ENCODE measurements around the gene ANGEL2. TPM values are rescaled to one million over a fixed set of nuclear protein-coding genes. Genes with fewer than 3 reads are reported as not detected.

The ANGEL2 gene
- total and polyA plus RNA-seq, 11 donors = 9.2 to 26.6 (median 14.5) TPM

GRCh38 chr1:212959266-212960220 lies 56.1 kb downstream of the ANGEL2 start:
- Histone ChIP-seq H3K9me3 (no peaks in the 10 kb centered on the region), H3K27me3 (no peaks in the 10 kb centered on the region), H3K4me3 (no peak overlapping the region), H3K27ac (no peak overlapping the region), H3K4me1 (no peaks in the 10 kb centered on the region), H3K36me3 (no peaks in the 10 kb centered on the region)
- 78 to 87% (median 81%) methylated on average over 16 to 18 of the region's 18 CpGs for WGBS, 4 donors
- ATAC-seq = no peak
- DNase-seq = no peak
- intact Hi-C loops (cut with DNase I) = loop anchor here in 1 of 10 donors (5.0 kb wide), 1 partner anchor 272 kb away; no protein-coding TSS in a partner anchor
- no peak for TF ChIP-seq POLR2A (IDR thresholded peaks at IDR 0.05)
- no peak for TF ChIP-seq CTCF (IDR thresholded peaks at IDR 0.05)

GRCh38 chr1:212958175-212958574 lies 57.5 kb downstream of the ANGEL2 start:
- Histone ChIP-seq H3K27me3 (no peaks in the 10 kb centered on the region), H3K27ac (no peak overlapping the region), H3K9me3 (no peaks in the 10 kb centered on the region), H3K36me3 (no peaks in the 10 kb centered on the region), H3K4me1 (no peaks in the 10 kb centered on the region), H3K4me3 (no peak overlapping the region)
- TF ChIP-seq CTCF (IDR thresholded peaks at IDR 0.05) = no peak
- TF ChIP-seq POLR2A (IDR thresholded peaks at IDR 0.05) = no peak
- peak in 1 of 4 donors; percentile 26 for ATAC-seq
- DNase-seq = no peak
- 55 to 67% (median 60%) methylated on average over 5 to 10 of the region's 10 CpGs for WGBS, 4 donors
- intact Hi-C loops (cut with DNase I) = loop anchor here in 1 of 10 donors (5.0 kb wide), 1 partner anchor 271 kb away; no protein-coding TSS in a partner anchor

DNA sequence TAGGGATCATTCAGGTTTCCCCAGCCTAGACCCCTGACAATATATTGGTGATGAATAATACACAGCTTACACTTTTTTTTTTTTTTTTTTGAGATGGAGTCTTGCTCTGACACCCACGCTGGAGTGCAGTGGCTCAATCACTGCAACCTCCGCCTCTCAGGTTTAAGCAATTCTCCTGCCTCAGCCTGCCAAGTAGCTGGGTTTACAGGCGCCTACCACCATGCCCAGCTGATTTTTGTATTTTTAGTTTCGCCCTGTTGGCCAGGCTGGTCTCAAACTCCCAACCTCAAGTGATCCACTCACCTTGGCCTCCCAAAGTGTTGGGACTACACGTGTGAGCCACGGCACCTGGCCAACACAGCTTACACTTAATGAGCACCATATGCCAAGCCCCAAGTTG lies 58.1 kb downstream of the ANGEL2 start:
- no peaks in the 10 kb centered on the region for H3K36me3 ChIP-seq
- DNase-seq (no peak), ATAC-seq (no peak)
- intact Hi-C loops (cut with DNase I) = loop anchor here in 1 of 10 donors (5.0 kb wide), 1 partner anchor 270 kb away; no protein-coding TSS in a partner anchor
- H3K4me3 ChIP-seq = no peak overlapping the region
- H3K9me3 ChIP-seq = no peaks in the 10 kb centered on the region
- H3K27me3 ChIP-seq = no peaks in the 10 kb centered on the region
- H3K27ac ChIP-seq = no peak overlapping the region
- TF ChIP-seq POLR2A (IDR thresholded peaks at IDR 0.05) = no peak
- TF ChIP-seq CTCF (IDR thresholded peaks at IDR 0.05) = no peak
- 92 to 97% (median 93%) methylated on average over 6 of the region's 6 CpGs for WGBS, 4 donors
- no peaks in the 10 kb centered on the region for H3K4me1 ChIP-seq

- H3K36me3 ChIP-seq = no peaks in the 10 kb centered on the region
- H3K4me3 ChIP-seq = no peak overlapping the region
- DNase-seq (no peak), ATAC-seq (no peak)
- H3K27ac ChIP-seq = no peak overlapping the region
- H3K9me3 ChIP-seq = no peaks in the 10 kb centered on the region
- peaks cover 0 to 9% (median 0%) of the 10 kb centered on the region in 9 donors for H3K27me3 ChIP-seq
- TF ChIP-seq POLR2A (IDR thresholded peaks at IDR 0.05) (no peak), CTCF (IDR thresholded peaks at IDR 0.05) (no peak)
- intact Hi-C loops (cut with DNase I) = loop anchor here in 1 of 10 donors (5.0 kb wide), 1 partner anchor 269 kb away; no protein-coding TSS in a partner anchor
- peaks cover 0 to 10% (median under 1%) of the 10 kb centered on the region in 12 donors for H3K4me1 ChIP-seq
- 76 to 85% (median 81%) methylated on average over 8 of the region's 8 CpGs for WGBS, 4 donors
These were observed 59.6 kb downstream of the ANGEL2 start for GRCh38 chr1:212955961-212956620.

Measured in heart left ventricle (tissue), 16 donors.